HepG2 (cell line): ENCODE results near the gene USP32. TPM values are rescaled to one million over a fixed set of nuclear protein-coding genes. Genes with fewer than 3 reads are reported as not detected.

ENCODE experiments used
- ATAC-seq: fragments of 200-7000 bp; cut with Tn5 transposase; 3 replicates; pipeline ENCODE4 v1.9.1; 2020; ENCODE audit warnings: mild to moderate bottlenecking, moderate library complexity
- BruUV-seq: library from RNA; stranded (reverse); fragments of 400-500 nt; replicated peaks from 2 replicates; lab custom pipeline; 2021; lab: Mats Ljungman, UMichigan
- CTCF ChIA-PET: fragments of 300-600 bp; formaldehyde crosslinking; extraction: SDS; loops from one replicate; lab custom pipeline; 2021; ENCODE audit warnings: low total read pairs, inconsistent platforms, low intra/inter-chr PET ratio; lab: Yijun Ruan, JAX
- POLR2A ChIA-PET: fragments of 350-600 bp; sonication (Branson Sonifier 250); formaldehyde crosslinking; loops from one replicate; lab custom pipeline; 2020; ENCODE audit warnings: antibody characterized with exemption, inconsistent platforms; lab: Yijun Ruan, JAX
- DNase-seq: peaks from one replicate; pipeline ENCODE4 v3.0.0-alpha.2; 2015; ENCODE audit warnings: low spot score
- FAIRE-seq: peaks from 3 replicates; lab custom pipeline; 2011; peaks lifted over from hg19 to GRCh38; lab: Jason Lieb, UNC
- H2AFZ ChIP-seq: one replicate; pipeline ENCODE4 v1.6.1; 2011; ENCODE audit warnings: low read length, inconsistent platforms
- H3K27ac ChIP-seq: fragments of 300-600 bp; 3 replicates; pipeline ENCODE4 v1.8.0; 2011; ENCODE audit warnings: mixed run types, mild to moderate bottlenecking, mixed read lengths, low read length, inconsistent platforms; ENCODE audit not compliant: insufficient read depth; ENCODE audit errors: extremely low read length
- H3K27me3 ChIP-seq, 2 experiments: fragments of 200-600 bp in 1 of 2; 2 replicates in 1 of 2; 3 replicates in 1 of 2; pipeline versions ENCODE4 v1.6.0 to v1.8.0; 2011; ENCODE audit warnings: low read length in 2 of 2, mild to moderate bottlenecking in 2 of 2, moderate library complexity in 2 of 2, inconsistent platforms in 1 of 2; ENCODE audit not compliant: insufficient read depth in 2 of 2, control insufficient read depth in 1 of 2
- H3K36me3 ChIP-seq, 2 experiments: fragments of 200-600 bp in 1 of 2; replicated peaks in 1 of 2; 2 replicates in 1 of 2; 3 replicates in 1 of 2; pipeline versions ENCODE4 v1.5.1 to v1.8.0; 2011; ENCODE audit warnings: low read length in 2 of 2, inconsistent platforms in 1 of 2; ENCODE audit not compliant: insufficient read depth in 2 of 2, control insufficient read depth in 1 of 2
- H3K4me1 ChIP-seq: 2 replicates; pipeline ENCODE4 v1.5.1; 2012; ENCODE audit warnings: low read length, inconsistent platforms; ENCODE audit not compliant: insufficient read depth
- H3K4me2 ChIP-seq: 2 replicates; pipeline ENCODE4 v1.6.0; 2011; ENCODE audit warnings: low read depth, low read length, inconsistent platforms
- H3K4me3 ChIP-seq, 3 experiments: fragments of 200-600 bp in 1 of 3; sonication (generic), shearing (Covaris generic) in 1 of 3; replicated peaks in 1 of 3; 2 replicates each; pipeline ENCODE4 v1.5.1; 2011 to 2016; ENCODE audit warnings: low read length in 3 of 3, inconsistent platforms in 2 of 3, low read depth in 2 of 3, mild to moderate bottlenecking in 2 of 3, control low read depth in 1 of 3, mixed read lengths in 1 of 3; ENCODE audit not compliant: insufficient read depth in 1 of 3
- H3K79me2 ChIP-seq: one replicate; pipeline ENCODE4 v1.6.1; 2011; ENCODE audit warnings: low read length, inconsistent platforms; ENCODE audit not compliant: insufficient read depth
- H3K9ac ChIP-seq: 2 replicates; pipeline ENCODE4 v1.6.0; 2011; ENCODE audit warnings: mild to moderate bottlenecking, low read depth, low read length, inconsistent platforms; ENCODE audit not compliant: insufficient read depth
- H3K9me3 ChIP-seq: 2 replicates; pipeline ENCODE4 v1.5.1; 2012; ENCODE audit warnings: mild to moderate bottlenecking, low read length
- H4K20me1 ChIP-seq: 2 replicates; pipeline ENCODE4 v1.6.0; 2011; ENCODE audit warnings: inconsistent platforms, mild to moderate bottlenecking, low read length, moderate library complexity; ENCODE audit not compliant: insufficient read depth
- BCL3 ChIP-seq: sonication (generic); formaldehyde crosslinking; IDR thresholded peaks from 2 replicates; pipeline ENCODE4 v1.5.1; 2020; ENCODE audit warnings: mild to moderate bottlenecking, missing genetic modification reagents, moderate library complexity
- BCLAF1 ChIP-seq: fragments of 450-650 bp; IDR thresholded peaks from 2 replicates; pipeline ENCODE4 v1.6.1; 2017; ENCODE audit warnings: mild to moderate bottlenecking
- IRX3 ChIP-seq: sonication (generic); formaldehyde crosslinking; IDR thresholded peaks from 2 replicates; pipeline ENCODE4 v1.8.1; 2023; ENCODE audit warnings: mild to moderate bottlenecking, low read depth, missing genetic modification reagents, borderline replicate concordance
- MED1 ChIP-seq: sonication (generic); formaldehyde crosslinking; IDR thresholded peaks from 2 replicates; pipeline ENCODE4 v1.4.0; 2020; ENCODE audit warnings: missing genetic modification reagents
- MIER2 ChIP-seq: IDR thresholded peaks from 2 replicates; pipeline ENCODE4 v1.6.1; 2016; ENCODE audit warnings: missing biosample characterization, missing genetic modification reagents
- MXD1 ChIP-seq: sonication (generic); formaldehyde crosslinking; IDR thresholded peaks from 2 replicates; pipeline ENCODE4 v1.4.0; 2020; ENCODE audit warnings: mild to moderate bottlenecking, missing genetic modification reagents
- PTBP1 ChIP-seq: fragments of 200-400 bp; formaldehyde crosslinking; IDR thresholded peaks from 2 replicates; pipeline ENCODE4 v1.6.1; 2018; ENCODE audit warnings: low read length, low read depth; ENCODE audit not compliant: poor library complexity, severe bottlenecking
- SATB2 ChIP-seq: sonication (generic); formaldehyde crosslinking; IDR thresholded peaks from 2 replicates; pipeline ENCODE4 v1.5.0; 2020; ENCODE audit warnings: missing genetic modification reagents
- SOX13 ChIP-seq, 3 experiments: fragments of 450-650 bp in 1 of 3; sonication (generic) in 1 of 3; formaldehyde crosslinking in 1 of 3; IDR thresholded peaks in 2 of 3; conservative IDR thresholded peaks in 1 of 3; 2 replicates each; pipeline versions ENCODE4 v1.5.0 to v1.6.1; 2016 to 2020; ENCODE audit warnings: antibody characterized with exemption in 1 of 3, mild to moderate bottlenecking in 1 of 3, missing compliant biosample characterization in 1 of 3, missing genetic modification reagents in 1 of 3, moderate library complexity in 1 of 3
- U2AF1 ChIP-seq: fragments of 200-400 bp; formaldehyde crosslinking; optimal IDR thresholded peaks from 2 replicates; pipeline ENCODE3; 2017; ENCODE audit warnings: mild to moderate bottlenecking, low read depth, low read length
- ZNF275 ChIP-seq: sonication (generic); formaldehyde crosslinking; IDR thresholded peaks from 2 replicates; pipeline ENCODE4 v1.8.0; 2022; ENCODE audit warnings: missing genetic modification reagents, mild to moderate bottlenecking, inconsistent platforms, borderline replicate concordance
- ZNF619 ChIP-seq: sonication (generic); formaldehyde crosslinking; IDR thresholded peaks from 2 replicates; pipeline ENCODE4 v1.4.0; 2020; ENCODE audit warnings: mild to moderate bottlenecking, missing genetic modification reagents
- WGBS: methylation state at CpG from one replicate; pipeline ENCODE4 v1.1.6; 2017; ENCODE audit warnings: low lambda C conversion rate; 5-methylcytosine and 5-hydroxymethylcytosine counted together
- in situ Hi-C: cut with HindIII; loops from 2 replicates; pipeline ENCODE4 v1.10.0; 2017; ENCODE audit warnings: low pct_unique_long_range_greater_than_20kb; ENCODE audit not compliant: extremely low pct_ligation_motif_present
- intact Hi-C: fragments of 100-400 bp; cut with micrococcal nuclease; formaldehyde crosslinking; loops from one replicate; pipeline ENCODE4 v1.10.0; 2022; ENCODE audit not compliant: unreplicated experiment
- polyA plus RNA-seq, 8 experiments: library from polyadenylated mRNA; depleted of rRNA in 3 of 8; stranded (reverse) in 7 of 8; unstranded in 1 of 8; fragments of >200 nt; fragmentation: Illumina TruSeq in 4 of 8; extraction: Trizol in 4 of 8; gene quantifications; 2 replicates each; pipeline versions ENCODE4 v1.2.1 to v1.2.3, GENCODE V29; 2011 to 2016; ENCODE audit warnings: low read depth in 4 of 8, missing spikeins in 1 of 8, mixed read lengths in 1 of 8; ENCODE audit not compliant: insufficient read depth in 1 of 8
- total RNA-seq, 5 experiments: library from RNA; depleted of rRNA; stranded (reverse); fragments of >200 nt; fragmentation: Illumina TruSeq; extraction: Trizol; gene quantifications; 2 replicates each; pipeline ENCODE4 v1.2.3, GENCODE V29; 2016; ENCODE audit warnings: low read depth in 1 of 5

Gene USP32
- total and polyA plus RNA-seq, 2 of the 13 experiments (the other 11 are each of a cell fraction or from before 2014, with no cell fraction given) = 24.9 to 39.9 TPM

GRCh38 chr17:60253048-60253447 lies 138.9 kb downstream of the USP32 start (continued):
- TF ChIP-seq BCL3 (CRISPR knock-in tag) (no peak), ZNF619 (CRISPR knock-in tag) (no peak)

GRCh38 chr17:60252459-60252858 lies 139.5 kb downstream of the USP32 start:
- Histone ChIP-seq H3K79me2 (no peaks in the 10 kb centered on the region), H3K4me3 (no peak overlapping the region), H3K27ac (no peak overlapping the region), H3K36me3 (peaks cover 5 to 29% of the 10 kb centered on the region in 2 experiments), H3K4me2 (no peak overlapping the region), H3K27me3 (no peaks in the 10 kb centered on the region), H4K20me1 (no peaks in the 10 kb centered on the region), H2AFZ (no peak overlapping the region), H3K9ac (no peak overlapping the region), H3K4me1 (no peaks in the 10 kb centered on the region), H3K9me3 (no peaks in the 10 kb centered on the region)
- ChIA-PET POLR2A (no interaction called here), CTCF (no interaction called here)
- FAIRE-seq (no peak), DNase-seq (no peak), ATAC-seq (no peak)
- TF ChIP-seq U2AF1 = no peak
- TF ChIP-seq SATB2 (CRISPR knock-in tag) = no peak
- TF ChIP-seq MIER2 = no peak
- TF ChIP-seq SOX13 (IDR thresholded peaks at IDR 0.05) = no peak
- TF ChIP-seq SOX13 (CRISPR knock-in tag; conservative IDR thresholded peaks at IDR 0.05 in 1 of 2, IDR thresholded peaks at IDR 0.05 in 1 of 2) = no peak
- TF ChIP-seq MED1 (CRISPR knock-in tag) = no peak
- no peak for TF ChIP-seq PTBP1
- TF ChIP-seq ZNF275 (CRISPR knock-in tag) = no peak
- no peak for TF ChIP-seq BCLAF1
- TF ChIP-seq IRX3 (CRISPR knock-in tag) = no peak
- no peak for TF ChIP-seq MXD1
- intact Hi-C loops (no loop called here), in situ Hi-C loops (no loop called here)
- no TSS peak for BruUV-seq
- 93% methylated on average over 1 of the region's 1 CpG for WGBS
